Measurements from ENCODE around the gene CYP27B1. TPM values are rescaled to one million over a fixed set of nuclear protein-coding genes. Genes with fewer than 3 reads are reported as not detected.

The CYP27B1 gene
- total RNA-seq, 2 experiments from 2014 or later, result 1.9 to 2.3 TPM

DNA sequence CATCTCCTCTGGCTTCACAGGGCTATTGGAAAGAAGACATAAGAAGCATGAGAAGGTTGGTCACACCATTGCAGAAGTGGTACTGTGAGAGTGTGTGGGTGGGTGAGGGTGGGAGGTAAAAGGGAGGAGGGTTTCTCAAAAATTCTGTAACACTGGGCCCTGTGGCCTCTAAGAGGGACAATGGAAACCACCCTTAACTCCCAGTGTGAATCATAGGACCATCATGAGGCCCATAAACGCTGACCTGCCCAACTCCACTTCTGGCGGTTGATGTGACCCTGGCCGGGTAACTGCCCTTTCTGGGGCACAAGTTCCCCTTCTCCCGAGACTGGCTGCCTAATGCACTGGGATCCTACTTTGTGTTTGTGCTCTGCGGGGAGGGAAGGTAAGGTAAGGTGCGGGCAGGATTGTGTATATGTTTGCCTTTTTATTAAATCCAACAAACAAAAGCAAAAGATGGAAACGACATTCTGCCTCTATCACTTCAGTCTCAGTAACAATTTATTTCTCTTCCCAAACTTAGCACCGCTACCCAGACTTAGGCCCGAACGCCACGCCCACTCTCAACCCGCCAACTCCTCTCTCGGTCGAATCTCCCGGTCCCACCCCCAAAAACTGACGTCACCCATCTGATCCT lies 4.5 kb upstream of the CYP27B1 start:
- Mint-ChIP-seq H3K27me3 (peaks cover 3% of the 10 kb centered on the region), H3K36me3 (ENCODE audit: low read depth) (peaks cover 18% of the 10 kb centered on the region), H3K9me3 (no peaks in the 10 kb centered on the region), H3K4me1 (peaks cover 34% of the 10 kb centered on the region), H3K4me3 (peak overlapping the region; percentile 94), H3K27ac (peak overlapping the region; percentile 97)
- DNase-seq, result peak; percentile 89
- ChIA-PET CTCF (interaction anchor here (0.9 to 1.5 kb wide), 5 partner anchors 9 to 15 kb away, joined by 5 to 8 read pairs (median 5); partner anchors contain the start of gene TSFM), POLR2A (no interaction called here)

DNA sequence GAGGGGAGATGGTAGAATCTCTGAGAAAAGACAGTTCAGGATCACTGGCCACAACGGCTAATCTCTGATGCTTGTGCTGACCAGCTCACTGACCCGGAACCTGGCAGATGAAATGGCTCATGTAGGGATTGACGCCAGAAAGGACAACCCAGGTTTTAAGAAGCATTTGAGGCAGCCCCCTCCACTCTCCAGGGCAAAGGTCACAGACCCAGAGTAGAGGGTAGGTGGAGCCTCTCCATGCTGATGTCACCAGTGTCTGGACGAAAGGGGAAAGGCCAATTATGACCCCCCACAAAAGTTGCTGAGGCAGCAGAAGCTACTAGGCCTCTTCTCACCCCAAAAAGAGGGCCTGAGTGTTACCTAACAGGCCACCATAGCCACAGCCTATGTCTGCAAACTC lies 3.9 kb upstream of the CYP27B1 start:
- ChIA-PET CTCF (interaction anchor here (1.3 kb wide), 1 partner anchor 11 kb away, joined by 5 read pairs; no protein-coding TSS in a partner anchor), POLR2A (no interaction called here)
- no peak for DNase-seq
- H3K27ac Mint-ChIP-seq, result no peak overlapping the region
- no peaks in the 10 kb centered on the region for H3K9me3 Mint-ChIP-seq
- H3K27me3 Mint-ChIP-seq, result peaks cover 6% of the 10 kb centered on the region
- H3K4me1 Mint-ChIP-seq, result peaks cover 40% of the 10 kb centered on the region
- H3K4me3 Mint-ChIP-seq, result peak overlapping the region; percentile 94
- peaks cover 17% of the 10 kb centered on the region for H3K36me3 Mint-ChIP-seq (ENCODE audit: low read depth)

DNA sequence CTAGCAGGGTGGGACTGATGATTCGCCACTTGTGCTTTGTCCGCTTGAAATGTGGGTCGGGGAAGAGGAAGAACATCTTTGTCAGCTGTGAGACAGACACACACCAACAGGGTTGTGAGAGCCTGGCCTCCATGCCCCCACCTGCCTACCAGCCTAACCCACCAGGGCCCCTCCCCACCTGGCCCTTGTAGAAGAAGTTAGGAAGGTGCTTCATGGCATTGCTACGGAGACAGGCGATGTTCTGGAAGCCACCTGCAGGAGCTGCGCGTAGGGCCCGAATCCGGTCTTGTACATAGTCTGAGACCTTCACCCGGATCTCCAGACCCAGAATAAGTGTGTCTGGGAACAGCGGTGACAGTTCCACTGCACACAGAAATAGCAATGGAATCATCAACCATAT lies 2.7 kb upstream of the CYP27B1 start:
- no peak for DNase-seq
- POLR2A ChIA-PET, result no interaction called here
- Mint-ChIP-seq H3K4me1 (peaks cover 51% of the 10 kb centered on the region), H3K27ac (no peak overlapping the region), H3K36me3 (ENCODE audit: low read depth) (peaks cover 14% of the 10 kb centered on the region), H3K27me3 (peaks cover 11% of the 10 kb centered on the region), H3K4me3 (no peak overlapping the region), H3K9me3 (no peaks in the 10 kb centered on the region)
- CTCF ChIA-PET, result no interaction called here

DNA sequence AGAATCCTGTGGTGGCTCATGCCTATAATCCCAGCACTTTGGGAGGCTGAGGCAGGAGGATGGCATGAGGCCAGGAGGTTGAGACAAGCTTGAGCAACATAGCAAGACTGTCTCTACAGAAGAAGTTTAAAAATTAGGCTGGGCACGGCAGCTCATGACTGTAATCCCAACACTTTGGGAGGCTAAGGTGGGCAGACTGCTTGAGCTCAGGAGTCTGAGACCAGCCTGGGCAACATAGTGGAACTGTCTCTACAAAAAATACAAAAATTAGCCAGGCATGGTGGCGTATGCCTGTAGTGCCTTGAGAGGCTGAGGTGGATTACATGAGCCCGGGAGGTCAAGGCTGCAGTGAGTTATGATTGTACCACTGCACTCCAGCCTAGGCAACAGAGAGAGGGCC lies 998 bp upstream of the CYP27B1 start:
- ChIA-PET POLR2A (no interaction called here), CTCF (interaction anchor here (1.0 to 5.8 kb wide), 7 partner anchors 9 to 187 kb away, joined by 3 to 56 read pairs (median 4); partner anchors contain the start of genes MARCHF9 and TSFM)
- no peak for DNase-seq
- peaks cover 50% of the 10 kb centered on the region for H3K4me1 Mint-ChIP-seq
- H3K36me3 Mint-ChIP-seq (ENCODE audit: low read depth), result peaks cover 17% of the 10 kb centered on the region
- H3K4me3 Mint-ChIP-seq, result no peak overlapping the region
- H3K27ac Mint-ChIP-seq, result no peak overlapping the region
- H3K27me3 Mint-ChIP-seq, result peaks cover 17% of the 10 kb centered on the region
- no peaks in the 10 kb centered on the region for H3K9me3 Mint-ChIP-seq

DNA sequence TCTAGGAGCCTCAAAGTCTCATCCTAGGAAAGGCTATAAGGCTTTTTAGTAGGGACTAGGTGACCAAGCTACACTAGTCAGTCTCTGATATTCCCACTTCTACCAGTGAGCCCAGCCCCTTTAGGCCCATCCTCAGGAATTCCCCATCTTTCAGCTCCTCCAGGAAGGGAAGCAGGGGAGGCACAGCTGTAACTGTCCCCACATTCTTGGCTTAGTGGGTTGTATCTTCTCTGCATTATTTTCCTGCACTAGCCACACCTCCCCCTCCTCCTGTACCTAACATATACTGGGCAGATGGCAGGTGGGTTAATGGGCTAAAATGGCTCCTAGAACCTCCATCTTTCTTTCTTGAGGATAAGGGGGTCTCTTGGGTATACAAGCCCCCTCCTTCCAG lies 424 bp upstream of the CYP27B1 start:
- Mint-ChIP-seq H3K27me3 (peaks cover 17% of the 10 kb centered on the region), H3K36me3 (ENCODE audit: low read depth) (peaks cover 17% of the 10 kb centered on the region), H3K9me3 (no peaks in the 10 kb centered on the region), H3K4me1 (peaks cover 49% of the 10 kb centered on the region), H3K4me3 (no peak overlapping the region), H3K27ac (no peak overlapping the region)
- ChIA-PET CTCF (interaction anchor here (1.0 to 5.8 kb wide), 7 partner anchors 8 to 187 kb away, joined by 3 to 56 read pairs (median 4); partner anchors contain the start of genes MARCHF9 and TSFM), POLR2A (no interaction called here)
- DNase-seq, result no peak

DNA sequence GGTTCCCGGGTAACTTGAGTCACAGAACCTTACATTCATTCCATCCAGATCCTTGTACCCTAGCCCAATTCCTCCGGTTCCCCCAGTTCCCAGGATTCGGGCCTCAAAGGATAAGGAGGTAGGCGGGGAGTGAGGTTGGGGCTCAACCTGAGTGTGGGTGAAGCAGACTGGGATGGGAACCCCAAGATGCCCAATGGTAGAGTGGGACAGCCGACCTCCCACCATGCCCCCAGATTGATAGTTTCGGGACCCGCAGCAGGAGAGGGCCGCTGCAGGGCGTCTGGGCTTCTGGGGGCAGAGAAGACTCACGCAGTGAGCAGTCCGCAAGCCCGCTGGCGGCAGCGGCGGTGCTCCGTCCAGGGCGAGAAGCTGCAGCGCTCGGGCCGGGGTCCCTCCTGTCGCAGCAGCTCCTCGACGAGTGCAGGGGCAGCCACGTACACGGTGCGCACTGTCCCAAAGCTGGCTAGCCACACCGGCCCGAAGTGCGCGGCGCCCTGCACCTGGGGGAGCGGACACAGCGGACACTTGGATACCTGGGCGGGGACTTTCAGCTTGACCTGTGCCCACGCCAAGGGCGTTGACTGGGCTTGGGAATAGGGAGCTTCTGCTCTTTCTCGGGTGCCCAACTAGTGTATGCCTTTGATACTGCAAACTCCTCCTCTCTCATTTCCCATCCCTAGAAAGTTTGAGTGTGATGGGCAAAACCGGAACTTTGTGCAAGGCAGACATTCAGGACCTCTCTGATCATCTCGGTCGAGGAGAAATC lies 997 bp downstream of the CYP27B1 start:
- H3K9me3 Mint-ChIP-seq, result no peaks in the 10 kb centered on the region
- H3K27me3 Mint-ChIP-seq, result peaks cover 17% of the 10 kb centered on the region
- peaks cover 11% of the 10 kb centered on the region for H3K36me3 Mint-ChIP-seq (ENCODE audit: low read depth)
- CTCF ChIA-PET, result interaction anchor here (0.6 to 5.8 kb wide), 10 partner anchors 9 to 307 kb away, joined by 3 to 56 read pairs (median 3); partner anchors contain the start of genes MARCHF9 and TSFM
- DNase-seq, result no peak
- no peak overlapping the region for H3K27ac Mint-ChIP-seq
- peaks cover 39% of the 10 kb centered on the region for H3K4me1 Mint-ChIP-seq
- POLR2A ChIA-PET, result no interaction called here
- peak overlapping the region; percentile 77 for H3K4me3 Mint-ChIP-seq

DNA sequence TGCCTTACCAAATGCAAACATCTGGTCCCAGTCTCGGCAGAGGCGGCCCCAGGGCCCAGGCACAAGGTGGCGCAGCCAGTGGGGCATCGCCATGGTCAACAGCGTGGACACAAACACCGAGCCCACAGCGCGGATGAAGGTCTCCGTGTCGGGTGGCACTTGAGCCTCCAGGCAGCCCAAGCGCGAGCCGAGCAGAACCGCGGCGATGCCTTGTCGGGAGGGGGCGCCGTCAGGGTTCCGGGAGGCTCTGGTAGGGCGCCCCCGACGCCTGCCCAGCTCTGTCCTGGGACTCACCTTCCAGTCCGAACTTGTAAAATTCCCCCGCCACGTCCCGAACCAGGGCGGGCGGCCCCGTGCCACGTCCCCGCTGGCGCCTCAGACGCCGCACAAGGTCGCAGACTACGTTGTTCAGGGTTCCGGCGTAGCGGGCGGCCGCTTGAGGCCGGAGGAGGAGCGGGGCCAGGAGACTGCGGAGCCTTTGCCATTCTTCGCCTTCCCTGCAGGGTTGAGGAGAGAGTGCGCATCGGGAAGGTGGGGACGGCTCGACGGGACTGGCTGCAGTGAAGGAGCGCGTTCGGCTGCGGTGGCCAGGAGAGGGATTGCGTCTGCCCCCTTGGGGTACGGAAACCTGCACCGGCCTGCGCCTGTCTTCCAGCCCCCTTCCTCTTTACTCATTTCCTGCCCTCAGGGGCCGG lies 1.7 kb downstream of the CYP27B1 start:
- peak overlapping the region; percentile 77 for H3K4me3 Mint-ChIP-seq
- peaks cover 11% of the 10 kb centered on the region for H3K36me3 Mint-ChIP-seq (ENCODE audit: low read depth)
- POLR2A ChIA-PET, result no interaction called here

DNA sequence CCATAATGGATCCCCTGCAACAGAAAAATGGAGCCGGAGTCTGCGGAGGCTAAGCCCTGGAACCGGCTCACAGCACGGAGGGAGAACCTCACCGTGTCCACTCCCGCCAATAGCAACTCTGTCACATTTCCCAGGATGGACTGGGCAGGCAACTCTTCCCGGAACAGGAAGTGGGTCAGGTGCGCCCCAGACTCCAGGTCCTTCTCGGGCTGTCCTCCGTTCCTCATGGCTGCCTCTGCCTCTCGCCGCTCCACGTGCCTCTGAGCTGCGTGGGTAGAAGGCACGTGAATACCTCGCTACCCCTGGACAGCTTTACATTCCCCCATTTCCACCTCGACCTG lies 2.2 kb downstream of the CYP27B1 start:
- Mint-ChIP-seq H3K36me3 (ENCODE audit: low read depth) (peaks cover 11% of the 10 kb centered on the region), H3K27ac (peak overlapping the region; percentile 65), H3K4me1 (peaks cover 32% of the 10 kb centered on the region), H3K9me3 (no peaks in the 10 kb centered on the region), H3K27me3 (peaks cover 17% of the 10 kb centered on the region), H3K4me3 (peak overlapping the region; percentile 77)
- POLR2A ChIA-PET, result no interaction called here
- DNase-seq, result no peak
- CTCF ChIA-PET, result interaction anchor here (1.0 to 5.8 kb wide), 7 partner anchors 9 to 139 kb away, joined by 3 to 56 read pairs (median 4); partner anchors contain the start of genes CDK4, MARCHF9, TSFM and TSPAN31

More for the DNA sequence above, 1.7 kb downstream of the CYP27B1 start:
- Mint-ChIP-seq H3K27me3 (peaks cover 17% of the 10 kb centered on the region), H3K9me3 (no peaks in the 10 kb centered on the region), H3K27ac (peak overlapping the region; percentile 65), H3K4me1 (peaks cover 33% of the 10 kb centered on the region)
- CTCF ChIA-PET, result interaction anchor here (0.6 to 5.8 kb wide), 11 partner anchors 9 to 306 kb away, joined by 3 to 56 read pairs (median 3); partner anchors contain the start of genes CDK4, MARCHF9, TSFM and TSPAN31
- peak; percentile 49 for DNase-seq

DNA sequence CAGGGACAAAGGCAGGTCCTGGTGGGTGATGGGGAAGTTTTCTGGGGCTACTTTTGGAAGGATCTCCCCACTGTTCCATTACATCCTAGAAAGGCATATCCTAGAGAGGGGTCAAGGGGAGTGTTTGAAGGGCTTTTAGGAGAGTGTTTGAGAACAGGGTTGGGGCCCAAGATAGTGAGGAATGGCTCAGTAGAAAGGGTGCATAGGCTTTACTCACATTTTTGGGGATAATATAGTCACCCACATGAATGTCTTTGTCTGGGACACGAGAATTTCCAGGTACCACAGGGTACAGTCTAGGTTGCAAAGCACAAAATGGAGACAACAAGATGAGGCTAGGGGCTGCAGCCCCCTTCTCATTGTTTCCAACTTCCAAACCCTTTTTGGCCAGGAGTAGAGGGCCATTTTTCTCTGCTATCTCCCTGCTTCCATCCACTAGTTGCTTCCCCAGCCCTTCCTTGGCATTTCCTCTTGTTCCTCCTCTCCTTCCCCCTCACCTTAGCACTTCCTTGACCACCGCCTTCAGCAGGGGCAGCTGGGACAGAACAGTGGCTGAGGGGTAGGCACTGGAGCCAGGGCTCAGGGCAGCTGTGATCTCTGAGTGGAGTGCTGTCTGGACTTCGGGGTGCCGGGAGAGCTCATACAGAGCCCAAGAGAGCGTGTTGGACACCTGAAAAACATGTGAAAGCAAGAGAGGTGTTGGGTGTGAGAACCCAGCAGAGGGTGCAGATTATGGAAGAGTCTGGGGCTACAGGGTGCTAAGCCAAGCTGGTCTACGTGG lies 2.8 kb downstream of the CYP27B1 start:
- H3K36me3 Mint-ChIP-seq (ENCODE audit: low read depth), result peaks cover 13% of the 10 kb centered on the region
- H3K27me3 Mint-ChIP-seq, result peaks cover 17% of the 10 kb centered on the region
- peaks cover 36% of the 10 kb centered on the region for H3K4me1 Mint-ChIP-seq
- ChIA-PET CTCF (interaction anchor here (1.0 to 5.8 kb wide), 7 partner anchors 8 to 142 kb away, joined by 3 to 56 read pairs (median 4); partner anchors contain the start of genes CDK4, MARCHF9, TSFM and TSPAN31), POLR2A (no interaction called here)
- peak overlapping the region; percentile 65 for H3K27ac Mint-ChIP-seq
- no peak for DNase-seq
- peak overlapping the region; percentile 77 for H3K4me3 Mint-ChIP-seq
- H3K9me3 Mint-ChIP-seq, result no peaks in the 10 kb centered on the region

DNA sequence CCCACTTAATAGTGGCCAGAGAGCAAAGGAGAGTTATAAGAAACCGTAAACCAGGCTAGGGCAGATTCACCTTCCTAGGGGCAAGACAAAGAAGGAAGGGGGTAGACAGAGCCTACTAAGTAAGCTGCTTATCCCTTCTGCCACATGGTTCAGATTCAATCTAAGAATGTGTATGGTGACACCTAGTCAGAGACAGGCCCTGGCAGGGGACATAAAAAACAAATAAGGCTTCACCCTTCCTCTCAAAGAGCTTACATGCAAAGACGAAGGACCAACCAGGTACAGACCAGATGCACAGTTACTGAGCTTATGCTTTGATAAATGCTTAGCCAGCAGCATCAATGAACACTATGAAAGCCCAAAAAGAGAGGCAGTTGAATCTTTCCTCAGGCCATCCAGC lies 4.4 kb downstream of the CYP27B1 start:
- no peak overlapping the region for H3K4me3 Mint-ChIP-seq
- no peaks in the 10 kb centered on the region for H3K9me3 Mint-ChIP-seq
- POLR2A ChIA-PET, result no interaction called here
- peaks cover 39% of the 10 kb centered on the region for H3K4me1 Mint-ChIP-seq
- no peak for DNase-seq
- H3K27ac Mint-ChIP-seq, result no peak overlapping the region
- CTCF ChIA-PET, result interaction anchor here (0.6 to 1.2 kb wide), 3 partner anchors 10 to 103 kb away, joined by 3 to 5 read pairs (median 3); partner anchors contain the start of genes EEF1AKMT3 and METTL1
- peaks cover 14% of the 10 kb centered on the region for H3K36me3 Mint-ChIP-seq (ENCODE audit: low read depth)
- peaks cover 17% of the 10 kb centered on the region for H3K27me3 Mint-ChIP-seq

DNA sequence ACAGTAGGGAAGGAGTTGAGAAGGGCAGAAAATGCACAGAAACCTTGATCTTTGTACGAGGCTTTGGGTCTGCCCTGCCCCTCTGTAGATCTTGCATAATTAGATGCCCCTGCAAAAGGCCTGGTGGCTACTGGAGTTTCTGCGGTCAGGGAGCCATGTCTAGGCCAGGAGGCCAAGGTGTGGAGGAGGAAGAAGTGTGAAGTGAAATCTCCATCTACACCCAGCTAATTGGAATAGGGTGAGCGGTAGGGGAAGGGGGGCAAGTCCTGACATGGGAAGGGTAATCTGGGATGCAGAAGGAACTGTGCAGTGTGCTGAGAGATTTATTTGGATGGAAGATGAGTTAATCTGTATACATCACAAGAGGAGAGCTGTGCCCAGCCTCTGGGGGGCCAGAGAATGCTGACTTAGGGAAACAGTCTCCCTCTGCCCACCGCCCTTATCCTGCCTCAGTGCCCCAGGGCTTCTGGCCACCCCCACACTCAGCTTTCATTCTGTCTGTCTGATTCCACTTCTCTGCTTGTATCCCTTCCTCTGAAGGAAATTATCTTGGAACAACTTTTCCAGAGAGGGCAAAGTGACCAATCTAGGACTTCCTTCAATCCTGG lies 5.4 kb downstream of the CYP27B1 start:
- peaks cover 41% of the 10 kb centered on the region for H3K4me1 Mint-ChIP-seq
- no peak overlapping the region for H3K4me3 Mint-ChIP-seq
- H3K27ac Mint-ChIP-seq, result no peak overlapping the region
- H3K27me3 Mint-ChIP-seq, result peaks cover 15% of the 10 kb centered on the region
- H3K9me3 Mint-ChIP-seq, result no peaks in the 10 kb centered on the region
- DNase-seq, result no peak
- POLR2A ChIA-PET, result no interaction called here
- CTCF ChIA-PET, result interaction anchor here (1.1 to 1.2 kb wide), 2 partner anchors 17 to 104 kb away, joined by 3 read pairs; partner anchors contain the start of gene TSPAN31
- H3K36me3 Mint-ChIP-seq (ENCODE audit: low read depth), result peaks cover 20% of the 10 kb centered on the region

Data from activated CD4-positive, alpha-beta T cell treated with anti-CD3 and anti-CD28 coated beads, Interleukin-2, amount 10 ng/mL, durations not matched to agents 7 days and 5 days (primary cell).